KOPT-K1 (cell line): Measurements from ENCODE around the gene RNF213.

Experiments
- H3K27ac ChIP-seq: fragments of 200-600 bp; sonication (generic); 2 replicates; pipeline ENCODE4 v1.5.1; 2016; ENCODE audit warnings: antibody characterized with exemption, mild to moderate bottlenecking, low read depth, low read length; ENCODE audit not compliant: poor library complexity, severe bottlenecking
- H3K36me3 ChIP-seq: fragments of 200-600 bp; sonication (generic); 2 replicates; pipeline ENCODE4 v1.5.1; 2017; ENCODE audit warnings: antibody characterized with exemption, mild to moderate bottlenecking, low read length, moderate library complexity; ENCODE audit not compliant: insufficient read depth
- H3K9me3 ChIP-seq: fragments of 200-600 bp; sonication (generic); 2 replicates; pipeline ENCODE4 v1.5.1; 2017; ENCODE audit warnings: antibody characterized with exemption, low read length, mild to moderate bottlenecking; ENCODE audit not compliant: insufficient read depth, poor library complexity, severe bottlenecking

The RNF213 gene

GRCh38 chr17:80220736-80221215 lies 39.9 kb upstream of the RNF213 start:
- H3K9me3 ChIP-seq, result no peaks in the 10 kb centered on the region
- no peaks in the 10 kb centered on the region for H3K36me3 ChIP-seq
- H3K27ac ChIP-seq, result no peak overlapping the region

- no peak overlapping the region for H3K27ac ChIP-seq
- no peaks in the 10 kb centered on the region for H3K36me3 ChIP-seq
Measured at GRCh38 chr17:80221351-80222105, 39.1 kb upstream of the RNF213 start.

GRCh38 chr17:80222376-80223141 lies 38.1 kb upstream of the RNF213 start:
- Histone ChIP-seq H3K9me3 (no peaks in the 10 kb centered on the region), H3K36me3 (no peaks in the 10 kb centered on the region), H3K27ac (no peak overlapping the region)

More at GRCh38 chr17:80221351-80222105, 39.1 kb upstream of the RNF213 start:
- H3K9me3 ChIP-seq, result no peaks in the 10 kb centered on the region

GRCh38 chr17:80223142-80223815 lies 37.4 kb upstream of the RNF213 start:
- H3K9me3 ChIP-seq, result no peaks in the 10 kb centered on the region

DNA sequence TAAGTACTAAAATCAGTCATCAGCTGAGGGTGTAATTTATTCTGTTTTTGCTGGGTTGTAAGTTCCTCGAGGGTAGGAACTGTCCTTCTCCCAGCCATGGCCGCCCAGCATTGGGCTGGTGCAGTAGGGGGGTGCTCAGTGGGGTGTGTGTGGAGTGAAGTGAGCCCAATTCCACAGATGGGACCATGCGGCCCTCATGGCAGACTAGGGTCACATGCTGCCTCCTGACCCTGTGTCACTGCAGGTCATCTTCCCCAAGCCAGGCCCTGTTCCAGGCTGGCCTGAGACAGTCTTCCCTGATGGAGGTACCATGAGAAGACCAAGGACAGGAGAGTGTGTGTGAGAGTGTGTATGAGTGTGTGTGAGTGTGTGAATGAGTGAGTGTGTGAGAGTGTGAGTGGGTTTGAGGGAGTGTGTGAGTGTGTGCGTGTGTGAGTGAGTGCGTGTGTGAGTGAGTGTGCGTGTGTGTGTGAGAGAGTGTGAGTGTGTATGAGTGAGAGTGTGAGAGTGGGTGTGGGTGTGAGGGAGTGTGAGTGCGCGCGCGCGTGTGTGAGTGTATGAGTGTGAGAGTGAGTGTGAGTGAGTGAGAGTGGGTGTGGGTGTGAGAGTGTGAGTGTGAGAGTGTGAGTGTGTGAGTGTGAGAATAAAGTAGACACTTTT lies 36.7 kb upstream of the RNF213 start:
- no peaks in the 10 kb centered on the region for H3K36me3 ChIP-seq
- H3K27ac ChIP-seq, result no peak overlapping the region
- no peaks in the 10 kb centered on the region for H3K9me3 ChIP-seq

More at GRCh38 chr17:80223142-80223815, 37.4 kb upstream of the RNF213 start:
- no peaks in the 10 kb centered on the region for H3K36me3 ChIP-seq
- no peak overlapping the region for H3K27ac ChIP-seq

GRCh38 chr17:80224683-80225082 lies 36.0 kb upstream of the RNF213 start:
- no peak overlapping the region for H3K27ac ChIP-seq
- no peaks in the 10 kb centered on the region for H3K36me3 ChIP-seq
- no peaks in the 10 kb centered on the region for H3K9me3 ChIP-seq

- Histone ChIP-seq H3K27ac (no peak overlapping the region), H3K9me3 (no peaks in the 10 kb centered on the region), H3K36me3 (no peaks in the 10 kb centered on the region)
Measured at GRCh38 chr17:80225230-80225629, 35.4 kb upstream of the RNF213 start.

DNA sequence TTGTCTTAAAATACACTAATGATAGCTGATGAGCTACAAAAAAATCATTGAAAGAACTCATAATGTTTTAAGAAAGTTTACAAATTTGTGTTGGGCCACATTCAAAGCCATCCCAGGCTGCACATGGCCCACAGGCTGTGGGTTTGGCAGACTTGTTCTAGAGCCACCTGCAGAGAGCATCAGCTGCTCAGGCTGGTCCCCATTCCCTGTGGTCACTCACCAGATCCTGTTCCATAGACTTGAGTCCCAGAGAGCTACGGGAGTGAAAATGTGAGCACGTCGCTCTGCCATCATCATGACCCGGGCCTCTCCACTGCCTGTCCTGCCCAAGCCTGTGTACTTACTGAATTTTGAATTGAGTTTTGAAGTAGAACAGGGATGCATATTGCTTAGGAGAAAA lies 33.5 kb upstream of the RNF213 start:
- no peak overlapping the region for H3K27ac ChIP-seq
- no peaks in the 10 kb centered on the region for H3K36me3 ChIP-seq
- H3K9me3 ChIP-seq, result peaks cover 2% of the 10 kb centered on the region

DNA sequence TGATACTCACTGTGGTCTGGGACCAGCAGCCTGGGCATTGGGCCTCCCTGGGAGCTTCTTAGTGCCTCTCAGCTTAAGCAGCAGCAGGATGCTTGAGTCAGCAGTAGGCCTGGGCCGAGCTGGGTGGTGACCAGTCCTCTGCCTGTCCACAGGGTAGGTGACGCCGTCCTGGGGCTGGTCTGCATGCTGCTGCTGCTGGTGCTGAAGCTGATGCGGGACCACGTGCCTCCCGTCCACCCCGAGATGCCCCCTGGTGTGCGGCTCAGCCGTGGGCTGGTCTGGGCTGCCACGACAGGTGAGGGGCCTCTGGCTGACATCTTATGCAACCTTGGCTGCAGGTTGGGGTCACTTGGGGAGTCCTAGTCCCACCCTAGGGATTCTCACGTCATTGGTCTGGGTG lies 33.0 kb upstream of the RNF213 start:
- Histone ChIP-seq H3K36me3 (no peaks in the 10 kb centered on the region), H3K9me3 (peaks cover 7% of the 10 kb centered on the region), H3K27ac (no peak overlapping the region)

- H3K27ac ChIP-seq, result no peak overlapping the region
- no peaks in the 10 kb centered on the region for H3K36me3 ChIP-seq
- peaks cover 15% of the 10 kb centered on the region for H3K9me3 ChIP-seq
Measured at GRCh38 chr17:80228477-80228876, 32.2 kb upstream of the RNF213 start.

GRCh38 chr17:80229011-80229410 lies 31.6 kb upstream of the RNF213 start:
- H3K27ac ChIP-seq, result no peak overlapping the region
- peaks cover 21% of the 10 kb centered on the region for H3K9me3 ChIP-seq

DNA sequence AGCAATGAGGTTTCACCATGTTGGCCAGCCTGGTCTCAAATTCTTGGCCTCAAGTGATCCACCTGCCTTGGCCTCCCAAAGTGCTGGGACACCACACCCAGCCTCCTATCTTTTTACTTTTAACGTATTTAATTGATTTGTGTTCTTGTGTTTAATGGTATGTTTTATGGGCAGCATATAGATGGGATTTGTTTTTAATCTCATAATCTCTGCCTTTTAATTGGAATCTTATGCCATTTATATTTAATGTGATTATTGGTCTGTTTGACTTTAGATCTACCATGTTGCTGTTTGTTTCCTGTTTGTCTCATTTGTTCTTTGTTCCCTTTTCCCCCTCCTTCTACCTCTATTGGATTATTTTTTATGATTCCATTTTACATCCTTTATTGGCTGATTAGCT lies 28.2 kb upstream of the RNF213 start:
- no peaks in the 10 kb centered on the region for H3K36me3 ChIP-seq
- no peak overlapping the region for H3K27ac ChIP-seq

More at GRCh38 chr17:80229011-80229410, 31.6 kb upstream of the RNF213 start:
- H3K36me3 ChIP-seq, result no peaks in the 10 kb centered on the region

DNA sequence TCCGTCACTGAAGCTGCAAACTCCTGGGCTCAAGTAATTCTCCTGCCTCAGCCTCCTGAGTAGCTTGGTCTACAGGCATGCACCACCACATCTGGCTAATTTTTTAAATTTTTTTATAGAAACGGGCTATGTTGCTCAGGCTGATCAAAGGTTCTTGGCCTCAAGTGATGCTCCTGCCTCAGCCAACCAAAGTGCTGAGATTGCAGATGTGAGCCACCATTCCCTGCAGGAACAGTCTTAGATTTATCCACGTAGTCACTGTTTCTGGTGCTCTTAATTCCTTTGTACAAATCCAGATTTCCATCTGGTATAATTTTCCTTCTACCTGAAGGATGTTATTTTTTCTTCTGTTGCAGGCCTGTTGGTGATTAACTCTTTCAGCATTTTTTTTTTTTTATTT lies 27.4 kb upstream of the RNF213 start:
- no peaks in the 10 kb centered on the region for H3K36me3 ChIP-seq
- H3K9me3 ChIP-seq, result peaks cover 27% of the 10 kb centered on the region
- no peak overlapping the region for H3K27ac ChIP-seq

More for the DNA sequence above, 28.2 kb upstream of the RNF213 start:
- H3K9me3 ChIP-seq, result peaks cover 27% of the 10 kb centered on the region

- Histone ChIP-seq H3K27ac (no peak overlapping the region), H3K36me3 (no peaks in the 10 kb centered on the region), H3K9me3 (peaks cover 27% of the 10 kb centered on the region)
Measured at GRCh38 chr17:80236911-80237310, 23.7 kb upstream of the RNF213 start.

DNA sequence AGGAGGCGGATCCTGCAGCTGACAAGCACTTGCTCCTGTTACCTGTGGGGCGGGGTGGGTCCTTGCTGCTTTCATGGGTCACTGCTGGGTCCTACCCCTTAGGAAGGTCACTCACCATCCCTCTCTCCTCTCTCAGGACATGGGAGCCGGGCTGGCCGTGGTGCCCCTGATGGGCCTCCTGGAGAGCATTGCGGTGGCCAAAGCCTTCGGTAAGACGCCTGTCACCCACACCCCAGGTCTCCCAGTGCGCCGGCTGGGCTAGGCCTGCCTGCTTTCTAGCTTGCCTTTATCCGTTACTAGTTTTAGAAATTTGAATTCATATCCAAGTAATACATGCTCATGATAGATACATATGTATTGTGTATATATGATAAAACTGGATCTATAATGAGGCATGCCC lies 23.3 kb upstream of the RNF213 start:
- Histone ChIP-seq H3K36me3 (no peaks in the 10 kb centered on the region), H3K9me3 (peaks cover 23% of the 10 kb centered on the region), H3K27ac (no peak overlapping the region)
